ENCODE data around the gene LRRFIP1.

LRRFIP1 gene

DNA sequence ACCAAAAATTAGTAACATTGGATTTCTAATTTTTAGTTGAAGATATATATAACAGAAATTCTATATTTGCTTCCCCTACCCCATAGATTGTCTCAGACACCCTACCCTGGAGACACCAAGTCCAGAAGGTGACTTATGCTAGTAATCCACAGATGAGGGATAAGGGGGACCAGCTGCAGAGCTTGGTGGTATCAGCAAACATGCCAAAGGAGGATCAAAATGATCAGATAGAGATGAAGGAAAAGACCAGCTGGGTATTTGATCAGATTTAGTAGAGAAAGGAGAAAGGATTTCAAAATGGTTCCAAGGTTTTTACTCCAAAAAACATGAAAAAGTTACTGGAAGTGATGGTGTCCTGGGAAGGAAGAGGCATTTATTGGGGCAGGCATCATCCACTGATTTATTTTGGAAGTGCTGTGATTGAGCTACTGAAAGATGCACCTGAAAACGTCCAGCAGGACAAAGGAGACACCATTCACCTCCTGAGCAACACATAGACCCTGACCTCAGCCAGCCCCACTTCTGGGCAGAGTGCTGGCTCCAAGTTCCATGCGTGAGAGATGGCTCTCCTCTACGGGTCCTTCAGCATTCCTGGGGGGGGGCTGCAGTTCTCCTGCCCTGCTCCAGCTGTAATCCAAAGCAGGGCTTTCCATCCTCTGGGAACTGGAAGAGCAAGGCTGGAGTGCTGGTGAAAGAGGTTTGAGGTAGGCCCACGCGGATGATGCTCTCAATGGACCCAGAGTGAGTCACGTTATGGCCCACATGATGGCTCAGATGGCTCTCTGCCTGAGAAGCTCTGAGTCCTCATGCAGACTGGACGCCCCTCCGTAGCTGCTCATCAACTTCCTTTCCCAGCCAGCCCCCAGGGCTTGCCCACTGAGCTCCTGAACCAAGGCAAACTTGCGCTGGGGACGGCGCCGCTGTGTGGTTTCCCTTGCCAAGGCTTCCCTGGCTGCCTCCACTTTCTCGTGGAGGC is 3.7 kb upstream of the LRRFIP1 start:
- no peak for DNase-seq

DNA sequence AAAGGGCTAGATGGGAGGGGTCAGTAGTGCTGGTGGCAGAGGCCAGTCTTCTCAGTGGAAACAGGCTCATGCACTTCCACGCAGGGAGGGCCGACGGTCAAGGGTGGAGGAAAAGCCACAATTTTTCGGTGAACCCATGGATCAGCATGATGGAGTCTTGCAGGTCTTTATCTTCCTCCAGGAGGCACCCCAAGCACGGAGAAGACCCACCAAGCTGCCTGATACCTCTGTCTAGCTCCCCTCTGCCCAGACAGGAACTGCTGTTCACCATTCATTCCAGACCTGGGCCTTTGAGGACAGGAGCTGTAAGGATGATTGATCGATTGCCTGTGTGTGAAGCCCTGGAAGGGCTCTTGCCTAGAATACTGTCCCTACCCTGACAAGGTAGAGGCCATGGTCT is 2.8 kb upstream of the LRRFIP1 start:
- DNase-seq: no peak

DNA sequence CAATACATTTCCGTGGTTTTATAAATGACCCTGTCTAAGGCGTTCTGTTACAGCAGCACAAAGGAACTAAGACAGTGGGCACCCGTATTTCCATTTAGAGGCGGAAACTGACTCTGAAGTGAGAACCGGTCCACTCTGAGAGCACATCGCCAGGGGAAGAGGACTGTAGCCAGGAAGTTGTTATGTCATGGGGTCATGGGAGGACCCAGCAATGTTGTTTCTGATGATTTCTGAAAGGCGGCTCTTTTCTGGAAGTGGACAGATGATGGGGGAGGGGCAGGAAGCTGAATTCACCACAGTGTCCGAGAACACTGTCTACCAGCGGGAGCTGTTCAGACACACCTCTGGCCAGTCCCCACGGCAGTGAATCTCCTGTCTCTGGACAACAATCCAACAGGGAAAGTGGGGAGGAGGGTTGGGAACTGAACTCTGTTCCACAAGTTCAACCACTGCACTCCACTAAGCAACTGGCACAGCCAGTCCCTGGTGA is 2.1 kb upstream of the LRRFIP1 start:
- DNase-seq: no peak

DNA sequence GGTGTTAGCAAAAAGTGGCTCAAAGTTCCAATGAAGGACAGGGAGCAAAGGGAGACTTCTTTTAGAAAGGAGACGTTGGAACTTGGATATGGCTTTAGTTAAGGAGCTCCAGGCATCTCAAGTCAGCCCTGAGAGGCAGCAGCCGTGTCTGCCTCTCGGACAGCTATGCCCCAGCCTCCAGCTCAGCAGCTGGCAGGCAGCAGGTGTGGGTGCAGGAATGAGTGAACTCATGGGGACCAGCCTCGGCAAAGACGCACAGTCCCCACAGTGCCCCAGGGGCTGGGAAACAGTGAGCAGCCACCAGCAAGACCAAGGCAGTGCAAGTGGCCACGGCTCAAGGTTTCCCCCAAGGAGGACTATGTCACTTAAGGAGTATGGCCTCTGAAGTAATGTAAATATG is 1.6 kb upstream of the LRRFIP1 start:
- no peak for DNase-seq

DNA sequence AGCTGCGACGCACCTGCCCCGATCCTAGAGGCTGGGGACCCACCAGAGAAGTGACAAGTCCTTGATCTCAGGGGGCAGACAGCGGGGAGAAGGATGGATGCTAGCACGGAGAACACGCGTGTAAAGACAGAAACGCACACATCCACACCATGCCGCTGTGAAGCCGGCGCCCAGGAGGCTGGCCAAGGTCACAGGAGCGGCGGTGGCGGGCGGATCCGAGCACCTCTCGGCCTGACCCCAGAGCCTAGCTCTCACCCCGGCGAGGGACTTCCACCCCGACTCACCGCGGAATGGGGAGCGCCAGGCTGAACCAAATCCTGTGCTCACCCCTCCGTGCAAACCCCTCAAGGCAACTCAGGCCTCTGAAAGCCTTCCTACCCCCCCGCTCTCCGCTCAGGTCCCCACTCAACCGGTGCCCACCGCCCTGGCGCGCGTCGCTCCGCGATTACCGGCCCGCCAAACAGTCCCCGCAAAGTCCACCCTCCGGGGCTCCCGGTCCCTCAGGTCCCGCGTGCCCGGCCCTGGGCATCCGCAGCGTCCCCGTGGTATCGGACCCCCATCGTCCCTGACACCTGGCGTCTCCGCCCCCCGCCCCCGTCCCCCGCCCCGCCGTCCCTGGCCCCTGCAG is 460 bp upstream of the LRRFIP1 start:
- DNase-seq: no peak

DNA sequence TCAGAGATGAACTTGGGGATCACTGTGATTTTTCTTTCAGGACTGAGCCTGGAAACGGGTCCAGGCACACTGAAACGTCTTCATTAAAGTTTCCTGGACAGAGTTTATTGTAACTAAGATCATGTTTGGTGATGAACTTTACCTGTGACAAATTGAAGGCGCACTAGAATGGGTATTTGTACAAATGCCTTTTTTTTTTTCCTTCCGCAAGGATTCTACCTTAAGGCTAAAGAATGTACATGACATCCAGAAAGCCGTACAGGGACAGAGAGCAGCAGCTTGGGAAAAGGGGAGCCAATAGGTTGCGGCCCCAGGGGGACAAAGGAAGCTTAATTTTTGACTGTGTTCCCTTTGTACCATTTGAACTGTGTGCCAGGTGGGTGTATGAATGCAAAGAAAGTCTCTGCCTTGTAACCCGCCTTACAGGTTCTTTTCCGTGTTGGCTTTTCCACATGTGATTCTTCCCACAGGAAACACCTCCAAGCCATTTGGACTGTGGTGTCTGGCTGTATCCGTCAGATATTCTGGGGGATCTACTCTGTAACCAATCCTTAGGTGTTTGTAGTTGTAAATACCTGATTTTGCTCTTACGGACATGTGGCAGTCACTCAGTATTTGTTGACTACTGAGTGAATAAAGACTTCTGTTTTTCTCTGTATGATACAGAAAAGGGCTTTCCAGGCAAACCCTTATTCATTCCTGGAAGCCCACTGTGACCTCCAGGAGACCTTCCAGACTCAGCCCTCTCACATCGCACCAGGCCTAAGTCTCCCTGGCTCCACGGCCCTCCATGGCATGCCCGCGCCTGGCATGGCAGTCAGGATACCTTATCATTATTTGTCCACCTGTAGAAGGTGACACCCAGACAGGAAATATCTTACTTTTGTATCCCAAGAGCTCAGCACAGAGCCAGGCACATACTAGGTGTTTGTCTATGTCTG is 1.1 kb downstream of the LRRFIP1 start:
- DNase-seq: no peak

DNA sequence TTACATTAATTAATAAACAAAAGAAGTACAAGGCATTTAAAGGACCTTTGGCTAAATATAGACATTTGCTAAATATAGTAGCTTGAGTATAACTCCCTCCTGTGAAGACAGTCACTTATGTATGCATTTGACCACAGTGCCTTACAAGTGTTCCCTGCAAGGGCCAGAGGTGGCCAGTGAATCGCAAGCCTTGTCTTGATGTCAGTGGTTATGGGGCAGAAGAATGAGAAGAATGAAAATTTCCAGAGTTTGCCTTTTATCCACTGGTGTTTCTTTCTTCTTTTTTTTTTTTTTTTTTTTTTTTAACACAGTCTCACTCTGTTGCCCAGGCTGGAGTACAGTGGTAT is 1.8 kb downstream of the LRRFIP1 start:
- no peak for DNase-seq

DNA sequence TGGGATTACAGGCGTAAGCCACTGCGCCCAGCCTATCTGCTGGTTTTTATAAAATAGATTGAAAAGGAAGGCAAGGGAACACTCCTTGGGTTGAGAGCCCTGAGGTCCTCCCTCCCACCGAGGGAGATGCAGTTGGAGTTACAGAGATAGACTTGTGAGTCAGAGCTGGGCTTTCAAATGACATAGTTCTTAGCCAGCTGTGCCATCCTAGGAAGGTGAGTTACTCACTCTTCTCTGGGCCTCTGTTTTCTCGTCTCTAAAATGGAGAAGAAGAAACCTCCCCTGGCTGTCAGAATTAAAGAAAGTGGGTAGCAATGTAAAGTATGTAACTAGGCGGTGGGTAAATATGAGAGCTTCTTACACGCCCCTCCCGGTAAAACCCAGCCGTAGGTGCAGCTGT is 2.4 kb downstream of the LRRFIP1 start:
- no peak for DNase-seq

DNA sequence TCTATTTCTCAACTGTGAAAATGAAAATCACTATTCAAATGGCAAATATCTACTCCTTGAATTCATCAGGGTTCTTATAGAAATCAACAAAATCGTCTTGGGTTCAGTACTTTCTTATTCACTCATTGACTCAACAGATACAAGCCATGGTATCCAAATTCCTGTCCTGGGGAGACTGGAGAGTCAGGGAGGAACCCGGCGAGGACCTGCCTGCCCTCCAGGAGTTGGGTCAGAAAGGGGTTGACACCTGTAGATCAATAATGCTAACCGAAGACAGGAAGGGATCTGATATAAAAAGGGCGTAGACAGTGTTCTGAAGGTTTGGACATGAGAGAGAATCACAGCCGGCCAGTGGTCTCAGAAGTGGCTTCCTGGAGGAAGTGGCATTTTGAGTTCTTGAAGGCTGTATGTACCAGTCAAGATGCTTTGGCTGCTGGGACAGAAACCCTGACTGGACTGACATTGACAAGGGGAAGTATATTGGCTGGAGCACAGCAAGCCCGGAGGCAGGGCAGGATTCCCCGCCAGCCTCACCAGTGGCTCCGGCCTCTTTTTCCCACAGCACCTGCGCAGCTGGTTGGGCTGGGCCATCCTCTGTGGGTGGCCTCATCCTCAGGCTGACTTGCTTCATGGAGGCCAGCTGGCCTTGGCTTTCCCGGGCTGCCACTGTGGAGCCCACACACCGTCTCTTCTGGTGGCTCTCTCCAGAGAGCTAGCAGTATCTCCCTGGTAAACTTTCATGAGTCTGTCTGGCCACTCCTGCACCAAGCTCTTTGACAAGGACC is 3.0 kb downstream of the LRRFIP1 start:
- DNase-seq: no peak

DNA sequence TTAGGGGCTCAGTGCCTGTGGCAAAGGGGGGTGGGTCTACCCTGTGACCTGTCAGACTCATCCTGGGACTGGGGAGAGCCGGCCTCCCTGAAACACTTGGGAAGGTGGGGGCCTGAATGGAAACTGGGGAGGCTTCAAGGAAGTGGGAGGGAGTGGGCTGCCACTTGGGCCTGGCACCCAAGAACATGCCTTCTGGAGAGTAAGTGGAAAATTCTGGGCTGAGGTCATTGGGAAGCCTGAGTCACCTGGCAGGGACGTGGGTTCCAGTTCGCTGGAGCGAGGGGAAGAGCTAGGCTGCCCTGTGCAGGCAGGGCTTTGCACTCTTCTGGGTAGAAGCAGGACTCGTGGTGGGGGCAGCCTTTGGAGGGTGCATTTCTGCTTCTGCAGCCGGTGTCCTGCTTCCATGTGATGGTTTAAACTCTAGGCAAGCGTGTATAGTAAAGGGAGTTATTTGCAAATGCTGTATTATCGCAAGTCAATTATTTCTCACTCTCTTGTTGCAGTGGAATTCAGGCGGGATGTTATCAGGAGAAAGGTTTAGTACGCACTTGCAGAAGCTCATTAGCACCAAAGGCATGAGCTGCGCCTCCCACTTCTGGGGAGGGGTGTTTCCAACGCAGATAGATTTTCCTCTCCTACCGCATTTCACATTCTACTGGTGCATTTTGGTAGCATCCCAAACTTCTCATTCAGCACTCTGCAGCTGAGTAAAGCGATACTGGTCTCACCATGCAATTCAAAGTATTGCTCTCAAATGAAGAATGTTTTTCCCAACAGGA is 3.8 kb downstream of the LRRFIP1 start:
- DNase-seq: no peak

DNA sequence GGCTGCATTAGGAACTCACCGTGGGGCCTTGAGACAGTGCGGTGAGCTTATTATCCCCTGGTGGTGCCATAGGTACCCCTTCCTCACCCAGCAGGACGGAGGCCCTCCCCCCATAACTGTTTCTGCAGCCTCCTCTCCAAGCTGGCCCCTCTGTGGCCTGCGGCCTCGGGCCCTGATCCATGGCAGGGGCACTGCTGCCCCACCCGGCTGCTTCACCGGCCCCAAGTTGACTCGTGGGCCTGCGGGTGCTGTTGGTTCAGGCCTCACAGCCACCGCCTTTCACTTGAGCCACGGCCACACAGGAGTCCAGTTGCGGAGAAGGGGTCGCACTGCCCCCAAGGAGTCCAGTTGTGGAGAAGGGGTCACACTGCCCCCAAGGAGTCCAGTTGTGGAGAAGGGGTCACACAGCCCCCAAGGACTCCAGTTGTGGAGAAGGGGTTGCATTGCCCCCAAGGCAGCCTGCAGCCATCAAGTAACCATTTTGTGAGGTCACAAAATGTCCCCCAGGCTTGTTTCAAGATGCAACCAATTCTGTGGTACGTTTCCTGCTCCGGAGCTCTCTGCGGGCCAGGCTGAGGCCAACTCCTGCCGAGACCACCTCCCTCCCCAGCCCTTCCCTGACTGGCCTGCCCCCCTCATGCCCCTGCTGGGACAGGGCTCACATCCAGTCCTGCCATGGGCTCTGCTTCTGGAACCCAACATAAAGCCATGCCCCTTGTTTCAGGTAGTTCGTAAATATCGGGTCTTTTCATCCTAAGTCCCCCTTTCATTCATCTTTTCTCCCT is 4.6 kb downstream of the LRRFIP1 start:
- DNase-seq: no peak

DNA sequence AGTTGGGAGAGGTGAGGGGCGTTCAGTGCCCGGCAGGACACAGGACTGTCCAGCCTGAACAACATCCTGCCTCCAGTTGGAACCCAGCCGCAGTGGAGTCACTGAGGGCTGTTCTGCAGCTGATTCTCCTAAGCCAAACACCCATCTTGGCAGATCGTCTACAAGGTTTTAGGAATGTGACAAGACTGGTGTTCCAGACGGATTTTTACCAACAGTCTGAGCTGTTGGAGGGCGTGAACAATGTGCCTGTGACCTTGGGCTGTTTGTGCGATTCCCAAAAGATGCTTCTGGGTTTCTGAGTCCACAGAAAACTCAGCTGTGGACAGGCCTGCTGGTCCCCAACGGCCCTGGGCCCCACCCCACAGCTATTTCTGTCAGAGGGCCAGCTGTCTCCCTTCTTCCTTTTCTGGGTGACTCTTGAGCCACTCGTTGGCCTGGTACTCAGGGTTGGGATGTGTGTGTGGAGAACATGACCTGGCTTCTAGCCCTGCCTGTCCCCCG is 5.7 kb downstream of the LRRFIP1 start:
- no peak for DNase-seq

DNA sequence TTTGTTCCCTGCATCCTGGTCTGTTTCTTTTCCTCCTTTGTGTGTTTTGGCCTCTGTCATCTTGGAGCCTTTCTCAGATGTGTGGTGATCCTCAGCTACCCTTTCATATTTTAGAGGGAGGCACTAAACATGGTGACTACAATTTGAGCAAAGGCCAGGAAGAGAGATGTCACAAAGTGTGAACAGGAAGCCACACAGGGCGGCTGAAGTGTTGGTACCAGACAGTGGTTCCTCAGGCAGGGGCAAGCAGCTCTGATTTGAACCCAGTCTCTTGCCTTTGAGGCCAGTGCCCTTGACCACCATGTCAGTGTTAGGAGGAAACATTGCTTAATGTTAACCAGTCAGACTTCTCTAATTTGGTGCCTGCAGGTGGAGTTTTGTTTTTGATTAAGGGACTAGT is 9.2 kb downstream of the LRRFIP1 start:
- DNase-seq: no peak

DNA sequence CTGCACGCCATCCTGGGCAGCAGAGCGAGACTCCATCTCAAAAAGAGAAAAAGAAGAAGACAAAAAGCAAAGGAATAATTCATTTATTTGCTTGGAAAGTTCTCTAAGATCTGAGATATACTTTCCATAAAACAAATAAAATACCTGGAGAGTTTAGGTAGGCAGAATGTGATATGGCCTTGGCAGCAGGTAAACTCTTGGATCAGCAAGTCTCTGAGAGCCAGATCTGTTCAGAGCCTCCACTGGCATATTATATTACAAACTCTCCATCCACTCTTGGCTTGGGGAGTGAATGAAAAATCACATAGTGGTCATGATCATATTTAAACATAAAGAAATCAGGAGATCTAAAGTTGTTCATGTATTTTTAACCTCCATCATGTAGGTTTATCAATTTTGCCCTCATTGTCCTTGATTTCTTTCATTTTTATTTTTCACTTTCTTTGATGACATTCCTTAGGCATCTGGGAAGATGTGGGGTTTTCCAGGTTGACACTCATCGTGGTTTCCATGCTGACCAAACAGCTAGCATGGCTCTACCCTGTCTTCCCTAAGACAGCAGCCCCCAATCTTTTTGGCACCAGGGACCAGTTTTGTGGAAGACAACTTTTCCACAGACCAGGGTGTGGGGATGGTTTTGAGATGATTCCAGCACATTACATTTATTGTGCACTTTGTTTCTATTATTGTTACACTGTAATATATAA is 10.2 kb downstream of the LRRFIP1 start:
- DNase-seq: no peak

DNA sequence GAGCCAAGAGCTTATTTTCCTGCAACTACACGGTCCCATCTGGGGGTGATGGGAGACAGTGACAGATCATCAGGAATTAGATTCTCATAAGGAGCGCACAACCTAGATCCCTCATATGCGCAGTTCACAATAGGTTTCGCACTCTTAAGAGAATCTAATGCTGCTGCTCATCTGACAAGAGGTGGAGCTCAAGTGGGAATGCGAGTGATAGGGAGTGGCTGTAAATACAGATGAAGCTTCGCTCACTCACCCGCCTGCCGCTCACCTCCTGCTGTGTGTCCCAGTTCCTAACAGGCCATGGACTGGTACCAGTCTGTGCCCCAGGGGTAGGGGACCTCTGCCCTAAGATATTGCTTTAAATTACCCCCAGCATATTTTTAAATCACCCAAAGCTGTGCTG is 10.8 kb downstream of the LRRFIP1 start:
- DNase-seq: no peak

DNA sequence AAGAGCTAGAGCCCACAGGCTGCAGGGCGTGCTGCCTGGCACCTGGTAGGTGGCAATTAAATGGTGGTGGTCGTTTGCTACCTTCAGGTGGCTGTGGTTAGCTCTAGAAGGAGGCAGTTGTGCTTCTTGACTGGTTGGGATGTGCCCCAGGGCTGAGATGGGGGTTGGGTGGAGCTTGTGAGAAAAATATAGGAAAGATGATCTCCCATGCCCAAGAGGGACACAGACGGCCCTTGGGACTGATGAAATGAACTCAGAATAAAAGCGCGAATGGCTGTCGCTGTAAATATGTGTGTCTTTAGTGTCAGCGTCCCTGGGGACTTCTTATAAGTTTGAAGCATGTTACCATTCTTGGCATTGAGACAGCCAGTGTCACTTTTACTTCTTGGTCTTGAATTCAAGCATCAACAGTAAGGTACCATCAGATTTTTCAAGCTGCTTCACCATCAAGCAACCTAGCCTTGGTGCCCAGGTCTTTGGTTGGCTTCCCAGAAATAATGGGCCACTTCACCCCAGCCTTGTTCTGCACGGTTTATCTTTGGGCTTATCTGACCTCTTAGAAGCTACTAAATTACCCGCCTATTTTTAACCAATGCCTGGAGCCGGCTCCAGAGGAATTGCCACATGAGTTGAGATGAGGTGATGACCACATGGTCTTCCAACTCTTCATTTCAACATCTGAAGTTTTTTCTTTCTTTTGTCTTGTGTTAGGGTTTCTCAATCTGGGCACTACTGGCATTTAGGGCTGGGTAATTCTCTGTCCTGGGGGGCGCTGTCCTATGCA is 11.9 kb downstream of the LRRFIP1 start:
- DNase-seq: no peak

DNA sequence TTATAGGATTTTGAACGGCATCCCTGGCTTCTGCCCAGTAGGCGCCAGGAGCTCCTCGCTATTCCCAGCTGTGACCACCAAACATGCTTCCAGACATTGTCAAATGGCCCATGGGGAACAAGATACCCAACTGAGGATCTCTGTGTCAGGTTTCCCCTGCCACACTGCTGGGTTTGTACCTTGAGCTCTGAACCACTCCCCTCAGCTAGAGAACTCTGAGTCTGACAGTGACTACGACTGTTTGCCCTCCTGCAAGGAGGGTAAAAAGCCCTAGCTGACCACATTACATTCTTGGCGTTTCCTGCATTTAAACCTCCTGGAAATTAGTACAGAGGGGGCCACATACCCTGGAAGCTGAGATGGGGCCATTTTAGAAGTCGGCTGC is 12.4 kb downstream of the LRRFIP1 start:
- no peak for DNase-seq

DNA sequence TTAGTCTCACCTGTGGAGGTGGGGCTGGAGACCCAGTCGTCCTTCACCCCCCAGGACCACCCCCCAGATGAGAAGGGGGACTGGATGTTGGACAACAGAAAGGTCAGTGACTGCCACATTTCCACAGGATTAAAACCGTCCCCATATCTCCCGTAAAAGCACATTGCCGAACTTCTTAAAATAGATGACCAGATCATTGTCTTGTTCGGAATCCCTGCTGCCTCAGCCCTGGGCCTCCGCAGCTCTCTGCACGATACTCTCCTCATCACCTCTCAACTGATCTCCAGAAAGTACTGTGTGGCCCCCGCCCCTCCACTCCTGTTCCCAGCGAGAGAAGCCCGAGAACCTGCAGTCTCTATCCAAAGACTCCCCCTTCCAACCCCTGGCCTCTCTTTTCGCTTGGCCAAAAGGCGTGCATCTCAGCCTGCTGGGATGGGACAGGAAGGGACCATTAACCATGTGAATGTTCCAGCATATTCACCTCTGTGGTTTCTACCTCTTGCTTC is 13.2 kb downstream of the LRRFIP1 start:
- no peak for DNase-seq
